T47D (cell line): ENCODE measurements around the gene NENF.
A peak's percentile ranks its signal among the peaks of the same experiment; 100 is the strongest.
"Not testable (repeated sequence)": the region's sequence is repeated elsewhere in the genome, so short reads cannot be mapped to it uniquely, and the experiment has no call there.

Source experiments
- DNase-seq, 2 experiments: peaks; one replicate each; pipeline versions ENCODE4 v3.0.0 to v3.0.0-alpha.2; 2011 to 2012; ENCODE audit warnings: low read depth in 1 of 2, low spot score in 1 of 2
- JUND ChIP-seq: IDR thresholded peaks from 2 replicates; pipeline ENCODE4 v1.6.1; 2012; ENCODE audit warnings: low read depth
- in situ Hi-C: cut with HindIII; loops from 2 replicates; pipeline ENCODE4 v1.10.0; 2016; ENCODE audit warnings: low sequenced_read_pairs, low pct_unique_long_range_greater_than_20kb

The NENF gene

DNA sequence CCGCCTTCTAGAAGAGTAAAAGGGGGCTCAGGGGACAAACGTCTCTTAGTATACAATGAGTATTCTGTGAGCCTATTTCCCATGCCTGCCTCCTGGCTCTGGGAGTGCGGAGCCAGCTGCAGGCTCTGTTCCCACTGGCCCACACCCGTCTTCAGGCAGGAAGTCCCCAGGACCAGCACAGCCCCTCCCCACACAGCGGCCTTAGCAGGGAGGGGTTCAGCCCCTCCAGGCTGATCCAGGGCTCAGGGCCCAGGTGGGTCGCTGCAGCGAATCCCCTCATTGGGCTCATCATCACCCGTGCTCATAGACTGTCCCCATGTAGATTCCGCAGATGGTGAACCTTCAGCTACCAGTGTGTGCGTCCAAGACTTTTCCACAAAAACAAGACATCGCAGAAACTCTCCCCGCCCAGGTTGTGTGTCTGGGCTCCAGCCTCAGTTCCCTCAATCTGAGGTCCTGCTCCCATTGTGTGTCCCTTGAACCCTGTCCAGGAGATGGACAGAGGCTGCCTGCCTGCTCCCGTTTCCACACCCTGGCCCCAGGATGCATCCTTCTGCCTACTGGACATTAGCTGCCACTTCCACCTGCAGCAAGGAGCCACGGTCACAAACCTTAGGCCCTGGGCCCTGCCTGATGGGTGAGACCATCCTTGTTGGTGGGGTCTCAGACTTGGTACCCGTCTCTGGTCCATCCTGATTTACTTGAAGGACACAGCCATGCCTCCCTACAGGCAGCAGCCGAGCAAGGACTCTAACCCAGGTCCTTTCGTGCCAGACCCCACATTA, 39.4 kb downstream of the NENF start:
- in situ Hi-C loops: no loop called here
- TF ChIP-seq JUND: no peak
- no peak for DNase-seq

DNA sequence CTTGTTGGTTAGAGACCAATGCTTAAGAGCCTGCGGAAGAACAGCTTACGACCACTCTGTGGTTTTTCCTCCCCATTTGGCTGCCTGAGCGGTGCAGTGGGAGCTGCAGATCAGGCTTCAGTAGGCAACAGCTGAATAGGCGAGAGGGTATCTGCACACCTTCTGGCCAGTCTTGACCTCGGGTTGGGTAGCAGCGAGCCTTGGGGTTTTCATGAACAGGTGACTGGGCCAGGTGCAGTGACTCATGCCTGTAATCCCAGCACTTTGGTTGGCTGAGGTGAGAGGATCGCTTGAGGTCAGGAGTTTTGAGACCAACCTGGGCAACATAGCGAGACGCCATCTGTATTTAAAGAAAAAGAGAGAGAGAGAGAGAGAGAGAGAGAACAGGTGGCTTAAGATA, 41.0 kb downstream of the NENF start:
- DNase-seq: no peak
- TF ChIP-seq JUND: no peak
- in situ Hi-C loops: no loop called here

DNA sequence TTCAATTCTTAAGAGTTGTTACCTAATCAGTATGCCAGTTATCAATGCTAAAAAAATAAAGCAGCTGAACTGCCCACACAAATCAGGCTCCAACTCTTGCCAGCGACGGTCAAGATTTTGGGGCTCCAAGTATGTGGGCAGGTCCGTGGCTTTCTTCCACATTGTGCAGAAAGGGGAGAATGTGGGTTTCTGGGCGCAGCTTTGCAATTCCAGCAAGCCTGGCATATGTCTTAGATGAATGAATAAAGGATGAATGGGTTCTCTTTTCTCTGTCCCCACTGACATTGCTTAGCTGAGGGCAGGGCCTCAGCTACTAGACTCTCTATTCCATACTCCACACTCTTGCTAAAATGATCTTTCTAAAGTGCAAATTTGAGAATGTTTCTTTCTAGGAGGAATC, 42.4 kb downstream of the NENF start:
- no peak for DNase-seq
- in situ Hi-C loops: no loop called here
- TF ChIP-seq JUND: no peak

DNA sequence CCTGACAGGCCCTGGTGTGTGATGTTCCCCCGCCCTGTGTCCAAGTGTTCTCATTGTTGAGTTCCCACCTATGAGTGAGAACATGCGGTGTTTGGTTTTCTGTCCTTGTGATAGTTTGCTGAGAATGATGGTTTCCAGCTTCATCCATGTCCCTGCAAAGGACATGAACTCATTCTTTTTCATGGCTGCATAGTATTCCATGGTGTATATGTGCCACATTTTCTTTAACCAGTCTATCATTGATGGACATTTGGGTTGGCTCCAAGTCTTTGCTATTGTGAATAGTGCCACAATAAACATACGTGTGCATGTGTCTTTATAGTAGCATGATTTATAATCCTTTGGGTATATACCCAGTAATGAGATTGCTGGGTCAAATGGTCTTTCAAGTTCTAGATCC, 43.1 kb downstream of the NENF start:
- DNase-seq, in situ Hi-C loops: not testable (repeated sequence)

DNA sequence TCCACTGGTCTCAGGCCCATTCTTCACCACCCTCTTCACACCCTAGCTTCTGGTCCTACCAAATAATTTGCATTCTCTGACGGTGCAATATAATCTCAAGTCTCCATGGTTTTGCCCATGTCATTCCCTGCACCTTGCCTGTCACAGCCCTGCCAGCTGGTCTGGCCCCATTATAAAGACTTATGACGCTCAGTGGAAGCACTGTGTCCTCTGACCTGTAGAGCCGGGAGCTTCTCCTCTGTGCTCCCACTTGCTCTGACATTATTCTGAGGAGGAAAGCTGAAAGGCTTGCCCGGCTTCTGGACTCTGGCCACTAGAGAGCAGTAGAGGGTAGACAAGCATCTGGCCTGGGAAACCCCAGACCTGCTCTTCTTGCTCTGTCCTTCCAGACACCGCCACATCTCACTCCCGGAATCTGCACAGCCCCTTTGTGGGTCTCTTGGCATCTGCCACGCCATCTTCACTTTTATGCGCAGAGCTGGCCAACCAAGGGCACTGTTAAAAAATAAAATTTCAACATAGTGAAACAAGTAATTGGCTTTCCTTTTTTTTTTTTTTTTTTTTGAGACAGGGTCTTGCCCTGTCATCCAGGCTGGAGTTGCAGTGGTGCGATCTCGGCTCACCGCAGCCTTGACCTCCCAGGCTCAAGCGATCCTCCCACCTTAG, 44.4 kb downstream of the NENF start:
- in situ Hi-C loops: no loop called here
- no peak for TF ChIP-seq JUND
- peak; percentile 80 to 94 for DNase-seq

DNA sequence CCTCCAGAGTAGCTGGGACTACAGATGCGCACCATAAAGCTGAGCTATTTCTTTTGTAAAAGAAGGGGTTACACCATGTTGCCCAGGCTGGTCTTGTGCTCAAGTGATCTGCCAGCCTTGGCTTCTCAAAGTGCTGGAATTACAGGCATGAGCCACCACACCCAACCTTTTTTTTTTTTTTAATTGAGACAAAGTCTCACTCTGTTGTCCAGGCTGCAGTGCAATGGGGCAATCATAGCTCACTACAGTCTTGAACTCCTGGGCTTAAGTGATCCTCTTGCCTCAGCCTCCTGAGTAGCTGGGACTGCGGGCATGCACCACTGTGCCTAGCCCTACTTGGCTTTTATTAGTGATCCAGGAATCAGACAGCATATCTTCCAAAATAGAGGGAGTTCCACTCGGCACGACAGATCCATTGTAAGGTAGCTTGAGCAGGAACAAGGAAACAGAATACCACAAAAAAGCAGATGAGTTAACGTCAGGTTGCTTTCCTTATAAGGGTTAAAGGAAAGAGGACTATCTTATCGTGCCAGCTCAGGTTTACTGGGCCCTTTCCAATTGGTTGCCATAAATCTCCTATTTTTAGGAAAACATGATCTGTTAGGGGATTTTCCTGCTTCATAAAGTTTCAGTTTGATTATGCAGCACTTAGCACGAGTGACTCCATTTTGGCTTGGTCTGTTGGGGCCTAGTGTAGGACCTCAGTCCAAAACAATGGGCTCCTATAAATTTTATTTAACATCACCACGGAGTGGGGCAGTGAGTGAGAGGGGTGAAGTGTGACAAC, 45.2 kb downstream of the NENF start:
- TF ChIP-seq JUND: no peak
- DNase-seq: no peak
- in situ Hi-C loops: no loop called here

DNA sequence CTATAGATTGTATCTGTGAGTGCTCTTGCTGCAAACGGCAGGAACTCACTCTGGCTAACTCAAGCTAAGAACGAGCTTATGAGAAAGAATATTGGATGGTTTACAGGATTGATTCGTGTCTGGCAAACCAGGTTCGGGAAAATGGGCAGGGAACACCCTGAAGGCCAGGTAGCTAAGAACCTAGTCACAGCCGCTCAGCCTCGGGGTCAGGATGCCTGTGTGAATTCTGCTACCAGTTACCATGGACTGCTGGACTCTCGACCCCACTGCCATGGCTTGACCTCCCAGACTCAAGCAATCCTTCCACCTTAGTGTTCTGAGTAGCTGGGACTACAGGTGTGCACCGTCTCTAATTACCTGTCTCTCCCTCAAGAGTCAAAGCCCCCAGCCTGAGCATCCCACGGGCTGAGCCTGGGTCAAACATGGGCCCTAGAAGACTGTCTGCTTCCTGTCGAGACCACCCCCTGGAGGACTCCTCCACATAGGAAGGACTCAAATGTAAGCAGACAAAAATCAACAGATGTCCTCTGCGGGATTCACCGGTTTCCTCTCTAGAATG, 45.8 kb downstream of the NENF start:
- no peak for TF ChIP-seq JUND
- in situ Hi-C loops: no loop called here
- DNase-seq: no peak

DNA sequence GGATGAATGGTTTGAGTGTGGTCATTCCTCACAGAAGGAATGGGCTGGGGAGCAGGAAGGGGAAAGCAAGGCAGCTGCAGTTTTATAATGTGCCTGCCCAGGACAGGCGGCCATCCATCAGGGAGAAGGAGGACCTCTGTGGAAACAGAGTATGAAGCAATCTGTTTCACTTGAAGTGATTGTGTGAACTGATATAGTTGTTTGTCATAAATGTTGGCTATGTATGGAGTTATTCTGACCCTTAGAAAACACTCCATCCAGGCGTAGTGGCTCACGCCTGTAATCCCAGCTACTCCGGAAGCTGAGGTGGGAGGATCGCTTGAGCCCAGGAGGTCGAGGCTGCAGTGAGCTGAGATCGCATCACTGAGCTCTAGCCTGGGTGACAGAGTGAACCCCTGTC, 46.5 kb downstream of the NENF start:
- no peak for DNase-seq
- in situ Hi-C loops: no loop called here
- TF ChIP-seq JUND: no peak

DNA sequence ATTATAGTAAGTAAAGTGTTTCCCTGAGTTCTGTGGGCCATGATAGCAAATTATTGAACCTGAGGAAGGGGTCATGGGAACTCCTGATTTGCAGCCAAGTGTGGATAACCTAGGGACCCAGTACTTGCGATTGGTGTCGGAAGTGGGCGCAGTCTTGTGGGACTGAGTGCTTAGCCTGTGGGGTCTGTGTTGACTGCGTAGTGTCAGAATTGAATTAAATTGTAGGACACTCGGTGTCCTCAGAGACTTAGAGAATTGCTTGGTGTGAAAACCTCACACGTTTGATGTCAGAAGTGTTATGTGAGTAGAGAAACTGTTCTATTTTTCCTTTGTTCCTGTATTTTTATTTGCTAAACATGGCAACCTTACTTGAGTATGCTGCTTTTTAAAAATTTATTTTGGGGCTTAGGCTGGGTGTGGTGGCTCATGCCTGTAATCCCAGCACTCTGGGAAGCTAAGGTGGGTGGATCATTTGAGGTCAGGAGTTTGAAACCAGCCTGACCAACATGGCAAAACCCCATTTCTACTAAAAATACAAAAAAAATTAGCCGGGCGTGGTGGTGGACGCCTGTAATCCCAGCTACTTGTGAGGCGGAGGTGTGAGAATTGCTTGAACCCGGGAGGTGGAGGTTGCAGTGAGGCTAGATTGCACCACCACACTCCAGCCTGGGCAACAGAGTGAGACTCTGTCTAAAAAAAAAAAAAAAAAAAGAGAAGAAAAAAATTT, 48.2 kb downstream of the NENF start:
- DNase-seq, in situ Hi-C loops: not testable (repeated sequence)

DNA sequence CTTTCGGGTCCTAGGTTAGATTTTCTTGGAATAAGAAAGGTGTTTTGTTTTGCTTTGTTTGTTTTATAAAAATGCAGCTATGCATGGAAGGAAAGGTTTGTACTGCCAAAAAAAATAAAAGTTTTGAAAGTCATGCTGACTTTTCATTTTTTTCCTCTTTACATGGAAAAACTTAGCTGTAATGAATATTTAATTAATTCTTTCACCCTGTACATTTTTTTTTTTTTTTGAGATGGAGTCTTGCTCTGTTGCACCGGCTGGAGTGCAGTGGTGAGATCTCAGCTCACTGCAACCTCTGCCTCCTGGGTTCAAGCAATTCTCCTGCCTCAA, 48.7 kb downstream of the NENF start:
- DNase-seq: no peak
- no peak for TF ChIP-seq JUND
- in situ Hi-C loops: no loop called here

DNA sequence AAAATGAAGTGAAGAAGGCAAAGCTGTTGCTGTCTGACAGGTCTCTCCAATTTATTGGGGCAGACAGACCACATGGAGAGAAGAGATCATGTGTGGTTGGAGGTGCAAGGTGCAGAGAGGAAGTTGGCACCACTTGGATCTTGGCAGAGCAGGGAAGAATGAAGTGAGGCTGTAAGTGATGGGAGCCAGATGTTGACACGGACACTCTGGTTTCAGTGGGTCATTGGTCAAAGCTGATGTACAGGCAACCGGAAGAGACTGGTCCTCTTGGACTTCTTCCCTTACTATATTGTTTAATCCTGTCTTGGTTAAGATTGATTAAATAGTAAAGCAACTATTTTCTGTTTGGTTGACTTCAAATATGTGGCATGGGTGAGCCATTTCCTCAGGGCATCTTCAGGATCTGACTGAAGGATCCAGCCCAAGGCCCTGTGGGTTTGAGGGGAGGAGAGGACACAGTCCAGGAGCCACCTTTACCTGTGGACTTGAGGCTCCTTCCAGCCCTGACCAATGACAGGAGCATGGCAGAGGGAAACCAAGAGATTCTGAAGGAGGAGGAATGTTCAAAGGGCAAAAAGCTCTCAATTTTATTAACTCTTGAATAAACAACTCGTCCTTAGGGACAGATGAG, 49.4 kb downstream of the NENF start:
- in situ Hi-C loops: no loop called here
- no peak for TF ChIP-seq JUND

More for the DNA sequence above, 49.4 kb downstream of the NENF start:
- no peak for DNase-seq
